Epithelial cell of esophagus (primary cell): Measurements from ENCODE around the gene ADGRL3.
"Not testable (repeated sequence)": the region's sequence is repeated elsewhere in the genome, so short reads cannot be mapped to it uniquely, and the experiment has no call there.

Experiments
- DNase-seq: peaks from one replicate; pipeline ENCODE4 v3.0.0; 2010; ENCODE audit warnings: low read depth
- H3K4me3 ChIP-seq: 2 replicates; pipeline ENCODE4 v1.5.1; 2011; ENCODE audit warnings: mild to moderate bottlenecking, low read length, control low read depth
- CTCF ChIP-seq: IDR thresholded peaks from 2 replicates; pipeline ENCODE4 v1.5.1; 2011; ENCODE audit warnings: low read depth, mild to moderate bottlenecking, low read length, control low read depth, inconsistent platforms; ENCODE audit not compliant: insufficient read depth; ENCODE audit errors: missing control alignments

ADGRL3 gene

GRCh38 chr4:61740886-61741285, 540.8 kb downstream of the ADGRL3 start:
- DNase-seq, result no peak
- H3K4me3 ChIP-seq, result no peak overlapping the region
- no peak for TF ChIP-seq CTCF

- H3K4me3 ChIP-seq, result no peak overlapping the region
- peak; percentile 34 for DNase-seq
- peak; percentile 51 for TF ChIP-seq CTCF
These were observed 541.4 kb downstream of the ADGRL3 start for GRCh38 chr4:61741327-61742096.

- DNase-seq, result no peak
- H3K4me3 ChIP-seq, result no peak overlapping the region
- no peak for TF ChIP-seq CTCF
These were observed 550.7 kb downstream of the ADGRL3 start for GRCh38 chr4:61750810-61751209.

GRCh38 chr4:61752617-61753016, 552.5 kb downstream of the ADGRL3 start:
- no peak overlapping the region for H3K4me3 ChIP-seq
- TF ChIP-seq CTCF, result no peak
- DNase-seq, result no peak

- no peak overlapping the region for H3K4me3 ChIP-seq
- no peak for TF ChIP-seq CTCF
- DNase-seq, result no peak
These were observed 553.6 kb downstream of the ADGRL3 start for GRCh38 chr4:61753739-61754138.

GRCh38 chr4:61756937-61757336, 556.8 kb downstream of the ADGRL3 start:
- not testable (repeated sequence) for DNase-seq, H3K4me3 ChIP-seq

GRCh38 chr4:61757983-61758382, 557.9 kb downstream of the ADGRL3 start:
- not testable (repeated sequence) for H3K4me3 ChIP-seq, DNase-seq

- not testable (repeated sequence) for H3K4me3 ChIP-seq, DNase-seq
These were observed 558.5 kb downstream of the ADGRL3 start for GRCh38 chr4:61758596-61758995.

GRCh38 chr4:61759245-61759644, 559.1 kb downstream of the ADGRL3 start:
- not testable (repeated sequence) for H3K4me3 ChIP-seq, DNase-seq

GRCh38 chr4:61759885-61760284, 559.8 kb downstream of the ADGRL3 start:
- H3K4me3 ChIP-seq, DNase-seq: not testable (repeated sequence)
